Neuronal stem cell (in vitro differentiated cells): ENCODE results near the gene LAIR1. TPM values are rescaled to one million over a fixed set of nuclear protein-coding genes. Genes with fewer than 3 reads are reported as not detected.

Source experiments
- DNase-seq: peaks from one replicate; pipeline ENCODE4 v3.0.0-alpha.2; 2013; ENCODE audit warnings: low spot score
- H2AFZ ChIP-seq: one replicate; pipeline ENCODE4 v1.6.1; 2013; ENCODE audit warnings: mild to moderate bottlenecking, low read length, inconsistent platforms
- H2AK5ac ChIP-seq: 2 replicates; pipeline ENCODE4 v1.6.1; 2013; ENCODE audit warnings: low read depth, mild to moderate bottlenecking, inconsistent platforms, low read length, moderate library complexity, mixed read lengths
- H2BK120ac ChIP-seq: 2 replicates; pipeline ENCODE4 v1.6.1; 2013; ENCODE audit warnings: low read depth, mild to moderate bottlenecking, inconsistent platforms, low read length, moderate library complexity, mixed read lengths
- H2BK12ac ChIP-seq: one replicate; pipeline ENCODE4 v1.6.1; 2013; ENCODE audit warnings: low read length, inconsistent platforms
- H2BK15ac ChIP-seq: 2 replicates; pipeline ENCODE4 v1.6.1; 2013; ENCODE audit warnings: mild to moderate bottlenecking, low read length, inconsistent platforms, mixed read lengths
- H2BK5ac ChIP-seq: one replicate; pipeline ENCODE4 v1.6.1; 2013; ENCODE audit warnings: inconsistent platforms, mild to moderate bottlenecking, low read length, moderate library complexity
- H3K14ac ChIP-seq: one replicate; pipeline ENCODE4 v1.6.1; 2013; ENCODE audit warnings: low read length, inconsistent platforms
- H3K18ac ChIP-seq: 2 replicates; pipeline ENCODE4 v1.6.1; 2013; ENCODE audit warnings: low read length, inconsistent platforms
- H3K23ac ChIP-seq: 2 replicates; pipeline ENCODE4 v1.6.1; 2013; ENCODE audit warnings: low read depth, mild to moderate bottlenecking, mixed read lengths, low read length, inconsistent platforms; ENCODE audit not compliant: poor library complexity
- H3K27ac ChIP-seq: replicated peaks from 3 replicates; pipeline ENCODE4 v1.5.1; 2013; ENCODE audit warnings: low read length, inconsistent platforms
- H3K27me3 ChIP-seq, 3 experiments: 2 replicates each; pipeline ENCODE4 v1.6.1; 2013; ENCODE audit warnings: low read length in 3 of 3, mild to moderate bottlenecking in 2 of 3, inconsistent platforms in 1 of 3, low read depth in 1 of 3, mixed read lengths in 1 of 3, moderate library complexity in 1 of 3; ENCODE audit not compliant: control insufficient read depth in 3 of 3, insufficient read depth in 3 of 3
- H3K36me3 ChIP-seq, 2 donors: replicated peaks in 1 of 2; 2 replicates each; pipeline ENCODE4 v1.6.1; 2013; ENCODE audit warnings: low read length in 2 of 2; ENCODE audit not compliant: control insufficient read depth in 2 of 2, insufficient read depth in 2 of 2
- H3K4ac ChIP-seq: 2 replicates; pipeline ENCODE4 v1.6.1; 2013; ENCODE audit warnings: inconsistent platforms, mild to moderate bottlenecking, low read length, moderate library complexity
- H3K4me1 ChIP-seq, 2 donors: 1 replicate in 1 of 2; 2 replicates in 1 of 2; pipeline ENCODE4 v1.6.1; 2013; ENCODE audit warnings: low read length in 2 of 2, low read depth in 1 of 2; ENCODE audit not compliant: control insufficient read depth in 2 of 2, insufficient read depth in 1 of 2
- H3K4me2 ChIP-seq: one replicate; pipeline ENCODE4 v1.6.1; 2013; ENCODE audit warnings: mild to moderate bottlenecking, low read length, inconsistent platforms; ENCODE audit not compliant: insufficient read depth, poor library complexity, severe bottlenecking
- H3K4me3 ChIP-seq, 2 donors: 2 replicates each; pipeline ENCODE4 v1.5.1; 2013; ENCODE audit warnings: low read length in 2 of 2, mild to moderate bottlenecking in 2 of 2, inconsistent platforms in 1 of 2, moderate library complexity in 1 of 2
- H3K79me1 ChIP-seq: one replicate; pipeline ENCODE4 v1.6.1; 2013; ENCODE audit warnings: low read depth, mild to moderate bottlenecking, inconsistent platforms, low read length, moderate library complexity
- H3K9ac ChIP-seq: one replicate; pipeline ENCODE4 v1.6.1; 2013; ENCODE audit warnings: mild to moderate bottlenecking, low read depth, low read length, inconsistent platforms; ENCODE audit not compliant: poor library complexity
- H3K9me3 ChIP-seq, 2 donors: replicated peaks in 1 of 2; 2 replicates each; pipeline versions ENCODE3 to v1.6.1; 2013; ENCODE audit warnings: low read length in 2 of 2, mild to moderate bottlenecking in 2 of 2, inconsistent platforms in 1 of 2, low read depth in 1 of 2, mixed read lengths in 1 of 2, moderate library complexity in 1 of 2; ENCODE audit not compliant: control insufficient read depth in 2 of 2, insufficient read depth in 1 of 2
- H4K8ac ChIP-seq: one replicate; pipeline ENCODE4 v1.6.1; 2013; ENCODE audit warnings: low read depth, mild to moderate bottlenecking, inconsistent platforms, low read length, moderate library complexity
- H4K91ac ChIP-seq: one replicate; pipeline ENCODE4 v1.6.1; 2013; ENCODE audit warnings: low read length, low read depth, mild to moderate bottlenecking, inconsistent platforms; ENCODE audit not compliant: poor library complexity
- WGBS, 2 donors: extraction: QIAGEN DNeasy Blood & Tissue Kit; methylation state at CpG; one replicate each; pipeline ENCODE4 v1.1.7; 2013; ENCODE audit warnings: missing lambda C conversion rate in 2 of 2, mixed read lengths in 1 of 2; ENCODE audit not compliant: insufficient read length in 2 of 2, insufficient replicate concordance in 1 of 2; ENCODE audit errors: extremely low coverage in 2 of 2; 5-methylcytosine and 5-hydroxymethylcytosine counted together
- polyA plus RNA-seq, 2 experiments: library from polyadenylated mRNA; stranded (reverse); fragments of 200-250 nt; gene quantifications; one replicate each; pipeline ENCODE4 v1.2.3, GENCODE V29; 2013

Gene LAIR1, protein sequence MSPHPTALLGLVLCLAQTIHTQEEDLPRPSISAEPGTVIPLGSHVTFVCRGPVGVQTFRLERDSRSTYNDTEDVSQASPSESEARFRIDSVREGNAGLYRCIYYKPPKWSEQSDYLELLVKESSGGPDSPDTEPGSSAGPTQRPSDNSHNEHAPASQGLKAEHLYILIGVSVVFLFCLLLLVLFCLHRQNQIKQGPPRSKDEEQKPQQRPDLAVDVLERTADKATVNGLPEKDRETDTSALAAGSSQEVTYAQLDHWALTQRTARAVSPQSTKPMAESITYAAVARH
- polyA plus RNA-seq (2013, experiment 1 of 2), result not detected
- polyA plus RNA-seq (2013, experiment 2 of 2), result not detected

DNA sequence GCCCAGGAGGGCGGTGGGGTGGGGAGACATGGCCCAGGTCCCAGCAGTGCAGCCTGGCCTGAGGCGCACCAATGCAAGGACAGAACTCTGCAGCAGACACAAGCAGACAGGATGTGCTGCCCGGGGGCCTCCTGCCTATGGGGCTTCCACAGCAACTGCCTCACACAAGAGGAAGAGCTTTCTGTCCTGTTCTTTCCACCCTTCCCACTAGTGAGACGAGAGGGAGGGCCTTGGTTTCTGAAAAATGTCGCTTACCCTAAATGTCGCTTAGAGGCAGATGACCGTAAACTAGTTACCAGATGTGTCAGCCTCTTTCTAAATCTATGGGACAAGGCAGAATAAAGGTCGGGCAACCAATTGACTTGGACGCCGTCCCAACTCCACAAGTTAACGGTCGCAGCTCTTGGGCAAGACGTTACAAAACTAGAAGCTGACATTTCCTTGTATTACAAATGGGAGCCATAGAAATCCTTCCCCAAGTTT is at the start of gene LAIR1:
Gene LAIR1 (minus strand): TSS at position 157 of the 483 bp plus-strand sequence. CDS start 127 bp downstream, at position 30.
- Histone ChIP-seq H3K4me3 (no peak within 1 kb of the TSS), H3K9ac (no peak within 1 kb of the TSS), H3K79me1 (no peaks in the 10 kb centered on the region), H4K91ac (no peak within 1 kb of the TSS), H3K4me1 (no peaks in the 10 kb centered on the region), H2AK5ac (no peak within 1 kb of the TSS), H3K36me3 (no peaks in the 10 kb centered on the region), H2BK5ac (no peak within 1 kb of the TSS), H3K18ac (no peak within 1 kb of the TSS), H3K4me2 (no peak within 1 kb of the TSS), H3K9me3 (no peaks in the 10 kb centered on the region), H3K14ac (no peak within 1 kb of the TSS), H3K27me3 (no peaks in the 10 kb centered on the region), H2BK15ac (no peak within 1 kb of the TSS), H2BK12ac (no peak within 1 kb of the TSS), H2BK120ac (no peak within 1 kb of the TSS), H4K8ac (no peak within 1 kb of the TSS), H3K27ac (no peak within 1 kb of the TSS), H3K23ac (no peak within 1 kb of the TSS), H2AFZ (peak within 1 kb of the TSS; percentile 63), H3K4ac (no peak within 1 kb of the TSS)
- no CpG with 5 or more reads among the region's 13 CpGs for WGBS, 2 donors
- DNase-seq, result no peak

DNA sequence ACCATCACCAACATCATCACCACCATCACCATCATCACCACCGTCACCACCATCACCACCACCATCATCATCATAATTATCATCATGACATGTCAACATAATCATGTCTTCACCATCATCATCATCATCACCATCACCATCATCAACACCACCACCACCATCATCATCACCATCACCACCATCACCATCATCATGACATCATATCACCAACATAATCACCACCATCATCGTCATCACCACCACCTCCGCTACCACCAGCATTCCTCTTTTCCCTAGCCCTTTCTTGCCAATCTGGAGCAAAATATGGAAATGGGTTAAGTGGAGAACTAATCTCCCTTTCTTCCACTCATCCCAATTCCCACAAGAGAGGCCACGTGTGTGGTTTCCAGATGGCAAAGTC is 49.4 kb upstream of the LAIR1 start:
- no peak for DNase-seq
- Histone ChIP-seq H4K8ac (no peak overlapping the region), H2BK5ac (no peak overlapping the region), H3K4ac (no peak overlapping the region), H3K18ac (no peak overlapping the region), H3K9ac (peak overlapping the region; percentile 32), H3K4me1 (peaks cover 24 to 26% of the 10 kb centered on the region in 2 donors), H2BK120ac (no peak overlapping the region), H3K27ac (no peak overlapping the region), H3K14ac (no peak overlapping the region), H3K27me3 (no peaks in the 10 kb centered on the region), H3K4me2 (no peak overlapping the region), H3K79me1 (peaks cover 18% of the 10 kb centered on the region), H2AFZ (no peak overlapping the region), H3K4me3 (no peak overlapping the region), H2BK12ac (no peak overlapping the region), H3K23ac (no peak overlapping the region), H2BK15ac (no peak overlapping the region), H4K91ac (no peak overlapping the region), H3K9me3 (peaks cover 0 to 8% of the 10 kb centered on the region in 2 donors), H3K36me3 (peaks cover 6 to 10% of the 10 kb centered on the region in 2 donors), H2AK5ac (peak overlapping the region; percentile 70)
- 100% methylated on average over 2 of the region's 4 CpGs for WGBS, 2 donors

DNA sequence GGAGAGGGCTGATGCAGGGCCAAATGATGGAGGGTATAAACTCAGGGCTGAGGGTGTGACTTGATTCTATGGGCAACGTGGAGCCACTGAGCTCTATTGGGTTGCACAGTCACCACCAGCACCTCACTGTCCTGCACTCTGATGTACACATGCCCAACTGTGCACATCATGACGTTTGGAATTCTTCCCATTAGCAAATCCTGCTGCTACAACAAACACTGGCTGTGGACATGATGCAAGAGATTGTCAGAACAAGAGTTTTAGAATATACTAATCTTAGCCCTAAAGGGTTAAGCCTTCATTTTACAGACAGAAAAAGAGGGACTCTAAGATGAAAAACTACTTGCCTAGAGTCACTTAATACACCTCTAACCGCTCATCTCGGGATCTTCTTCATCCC is 48.1 kb upstream of the LAIR1 start:
- Histone ChIP-seq H2BK120ac (no peak overlapping the region), H2BK5ac (no peak overlapping the region), H3K9ac (no peak overlapping the region), H3K4me3 (no peak overlapping the region), H3K9me3 (peaks cover 0 to 8% of the 10 kb centered on the region in 2 donors), H3K4ac (no peak overlapping the region), H2BK15ac (no peak overlapping the region), H3K18ac (no peak overlapping the region), H3K36me3 (peaks cover 6 to 10% of the 10 kb centered on the region in 2 donors), H3K79me1 (peaks cover 14% of the 10 kb centered on the region), H3K4me1 (peaks cover 14% of the 10 kb centered on the region in 2 donors), H3K23ac (no peak overlapping the region), H4K8ac (no peak overlapping the region), H3K14ac (no peak overlapping the region), H2AK5ac (no peak overlapping the region), H2AFZ (no peak overlapping the region), H3K27me3 (no peaks in the 10 kb centered on the region), H3K27ac (no peak overlapping the region), H4K91ac (no peak overlapping the region), H2BK12ac (no peak overlapping the region), H3K4me2 (no peak overlapping the region)
- no peak for DNase-seq
- WGBS, 2 donors, result no CpG with 5 or more reads among the region's 4 CpGs

DNA sequence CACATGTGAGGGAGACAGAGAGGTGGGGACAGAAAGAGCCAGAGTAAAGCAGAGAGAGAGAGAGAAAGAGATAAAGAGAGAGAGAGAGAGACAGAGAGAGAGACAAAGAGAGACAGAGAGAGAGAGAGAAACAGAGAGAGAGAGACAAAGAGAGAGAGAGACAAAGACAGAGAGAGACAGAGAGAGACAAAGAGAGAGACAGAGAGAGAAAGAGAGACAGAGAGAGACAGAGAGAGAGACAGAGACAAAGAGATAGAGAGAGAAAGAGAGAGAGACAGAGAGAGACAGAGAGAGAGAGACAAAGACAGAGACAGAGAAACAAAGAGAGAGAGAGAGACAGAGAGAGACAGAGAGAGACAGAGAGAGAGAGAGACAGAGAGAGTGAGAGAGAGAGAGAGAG is 46.3 kb upstream of the LAIR1 start:
- DNase-seq, result no peak
- peaks cover 0 to 4% of the 10 kb centered on the region in 2 donors for H3K4me1 ChIP-seq
- H2AK5ac ChIP-seq, result no peak overlapping the region
- no peak overlapping the region for H2AFZ ChIP-seq
- H4K91ac ChIP-seq, result no peak overlapping the region
- no peak overlapping the region for H4K8ac ChIP-seq
- H3K23ac ChIP-seq, result no peak overlapping the region
- no peak overlapping the region for H3K14ac ChIP-seq
- H3K18ac ChIP-seq, result no peak overlapping the region
- H3K36me3 ChIP-seq, result no peaks in the 10 kb centered on the region
- H3K4ac ChIP-seq, result no peak overlapping the region
- H2BK12ac ChIP-seq, result no peak overlapping the region
- no peak overlapping the region for H3K27ac ChIP-seq
- no peaks in the 10 kb centered on the region for H3K27me3 ChIP-seq
- no peak overlapping the region for H2BK120ac ChIP-seq
- H3K4me3 ChIP-seq, result no peak overlapping the region
- H2BK15ac ChIP-seq, result no peak overlapping the region
- peaks cover 0 to 8% of the 10 kb centered on the region in 2 donors for H3K9me3 ChIP-seq
- no peak overlapping the region for H2BK5ac ChIP-seq
- no peak overlapping the region for H3K9ac ChIP-seq
- peaks cover 1% of the 10 kb centered on the region for H3K79me1 ChIP-seq
- H3K4me2 ChIP-seq, result no peak overlapping the region
